Measurements from ENCODE around the gene OR6C2. TPM values are rescaled to one million over a fixed set of nuclear protein-coding genes. Genes with fewer than 3 reads are reported as not detected.

The OR6C2 gene
- total and polyA plus RNA-seq, 2 experiments from 2014 or later: not detected

- in situ Hi-C loops (cut with MboI): no loop called here
- Histone ChIP-seq H3K4me1 (ENCODE audit: insufficient read depth) (no peaks in the 10 kb centered on the region), H3K4me3 (no peak within 1 kb of the TSS), H3K9me3 (ENCODE audit: low read depth) (no peaks in the 10 kb centered on the region), H3K9me2 (ENCODE audit: insufficient read depth) (no peaks in the 10 kb centered on the region), H3K4me2 (ENCODE audit: unreplicated experiment) (no peak within 1 kb of the TSS), H2AFZ (no peak within 1 kb of the TSS), H3K27ac (no peak within 1 kb of the TSS), H3K36me3 (ENCODE audit: low read depth) (no peaks in the 10 kb centered on the region), H3K9ac (no peak within 1 kb of the TSS), H3K27me3 (replicated peaks; ENCODE audit: insufficient read depth) (no peaks in the 10 kb centered on the region), H3K79me2 (ENCODE audit: insufficient read depth) (no peaks in the 10 kb centered on the region), H4K20me1 (ENCODE audit: insufficient read depth) (no peaks in the 10 kb centered on the region), H3F3A (ENCODE audit: insufficient read depth) (no peaks in the 10 kb centered on the region)
- TF ChIP-seq EZH2phosphoT487 (IDR thresholded peaks at IDR 0.05; ENCODE audit: insufficient read depth, low read depth) (no peak), EZH2 (IDR thresholded peaks at IDR 0.05; ENCODE audit: insufficient read depth, poor library complexity, severe bottlenecking) (no peak)
- 3 to 10% methylated on average over 2 of the region's 2 CpGs for WGBS, 2 experiments (ENCODE audit: low coverage in 1 of 2, low lambda C conversion rate in 2 of 2, missing lambda C conversion rate in 2 of 2)
- DNase-seq: no peak
Observed at GRCh38 chr12:55492078-55492477, 48.2 kb downstream of the OR6C2 start, which contains the start of gene OR6C68. TSS of gene OR6C68 (plus strand) at chr12:55492378. CDS start at chr12:55492378, 0 bp downstream.

DNA sequence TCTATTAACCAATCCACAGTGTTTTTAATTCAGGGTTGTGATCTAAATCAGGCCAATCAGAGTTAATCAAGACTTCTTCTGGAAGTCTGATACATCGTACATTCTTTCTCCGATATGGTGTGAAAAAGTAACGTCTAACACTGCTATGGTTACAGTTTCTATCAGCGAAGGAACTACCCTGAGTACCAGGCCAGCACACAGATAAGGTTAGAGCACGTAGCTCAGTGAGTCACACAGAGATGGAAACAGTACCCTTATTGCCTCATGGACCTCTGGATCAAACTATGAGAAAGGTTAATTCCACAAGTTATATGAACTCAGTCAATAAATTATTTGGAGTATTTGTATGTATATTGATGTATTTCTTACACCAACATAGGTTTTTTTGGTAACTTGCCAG lies 51.6 kb downstream of the OR6C2 start:
- no peaks in the 10 kb centered on the region for H3K4me1 ChIP-seq (ENCODE audit: insufficient read depth)
- no peaks in the 10 kb centered on the region for H4K20me1 ChIP-seq (ENCODE audit: insufficient read depth)
- no peak overlapping the region for H3K4me2 ChIP-seq (ENCODE audit: unreplicated experiment)
- H3K4me3 ChIP-seq: no peak overlapping the region
- DNase-seq: no peak
- H3K36me3 ChIP-seq (ENCODE audit: low read depth): no peaks in the 10 kb centered on the region
- no peaks in the 10 kb centered on the region for H3K79me2 ChIP-seq (ENCODE audit: insufficient read depth)
- H3K27me3 ChIP-seq (replicated peaks; ENCODE audit: insufficient read depth): no peaks in the 10 kb centered on the region
- in situ Hi-C loops (cut with MboI): no loop called here
- no peaks in the 10 kb centered on the region for H3K9me3 ChIP-seq (ENCODE audit: low read depth)
- H2AFZ ChIP-seq: no peak overlapping the region
- no peak overlapping the region for H3K27ac ChIP-seq
- H3K9me2 ChIP-seq (ENCODE audit: insufficient read depth): no peaks in the 10 kb centered on the region
- TF ChIP-seq EZH2 (IDR thresholded peaks at IDR 0.05; ENCODE audit: insufficient read depth, poor library complexity, severe bottlenecking) (no peak), EZH2phosphoT487 (IDR thresholded peaks at IDR 0.05; ENCODE audit: insufficient read depth, low read depth) (no peak)
- no peak overlapping the region for H3K9ac ChIP-seq
- no peaks in the 10 kb centered on the region for H3F3A ChIP-seq (ENCODE audit: insufficient read depth)
- WGBS, 2 experiments (ENCODE audit: low coverage in 1 of 2, low lambda C conversion rate in 2 of 2, missing lambda C conversion rate in 2 of 2): 42 to 51% methylated on average over 5 of the region's 5 CpGs

- H3K27me3 ChIP-seq (replicated peaks; ENCODE audit: insufficient read depth): no peaks in the 10 kb centered on the region
- H3K27ac ChIP-seq: no peak overlapping the region
- no peak for TF ChIP-seq EZH2phosphoT487 (IDR thresholded peaks at IDR 0.05; ENCODE audit: insufficient read depth, low read depth)
- no peak for TF ChIP-seq EZH2 (IDR thresholded peaks at IDR 0.05; ENCODE audit: insufficient read depth, poor library complexity, severe bottlenecking)
- H4K20me1 ChIP-seq (ENCODE audit: insufficient read depth): no peaks in the 10 kb centered on the region
- H3K36me3 ChIP-seq (ENCODE audit: low read depth): no peaks in the 10 kb centered on the region
- no peak overlapping the region for H3K9ac ChIP-seq
- no peak overlapping the region for H3K4me3 ChIP-seq
- H3K9me3 ChIP-seq (ENCODE audit: low read depth): no peaks in the 10 kb centered on the region
- no peak overlapping the region for H3K4me2 ChIP-seq (ENCODE audit: unreplicated experiment)
- no peaks in the 10 kb centered on the region for H3K9me2 ChIP-seq (ENCODE audit: insufficient read depth)
- no peaks in the 10 kb centered on the region for H3K4me1 ChIP-seq (ENCODE audit: insufficient read depth)
- H2AFZ ChIP-seq: no peak overlapping the region
- in situ Hi-C loops (cut with MboI): no loop called here
- H3K79me2 ChIP-seq (ENCODE audit: insufficient read depth): no peaks in the 10 kb centered on the region
- H3F3A ChIP-seq (ENCODE audit: insufficient read depth): no peaks in the 10 kb centered on the region
- DNase-seq: no peak
- 4 to 9% methylated on average over 4 of the region's 4 CpGs for WGBS, 2 experiments (ENCODE audit: low coverage in 1 of 2, low lambda C conversion rate in 2 of 2, missing lambda C conversion rate in 2 of 2)
Observed at GRCh38 chr12:55499231-55499630, 55.4 kb downstream of the OR6C2 start.

DNA sequence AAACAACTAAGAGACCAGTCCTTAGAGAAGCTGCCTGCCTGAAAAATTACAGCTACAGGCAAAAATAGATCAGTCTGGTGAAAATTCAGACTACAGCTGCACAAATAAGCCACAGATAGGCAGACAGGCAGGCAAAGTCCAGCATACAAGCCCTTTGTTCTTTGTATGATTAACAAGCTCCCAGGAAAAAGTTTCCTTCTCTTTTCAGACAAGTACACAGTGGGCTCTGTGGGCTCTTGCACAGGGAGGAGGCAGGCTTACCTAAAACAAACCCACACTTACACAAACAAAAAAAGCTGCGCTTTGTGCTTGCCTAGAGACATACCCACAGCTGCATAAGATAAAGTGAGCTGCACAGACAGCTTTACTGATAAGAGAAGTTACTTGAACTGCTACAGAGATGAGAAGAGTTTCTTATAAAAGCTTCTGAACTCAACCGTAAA lies 56.0 kb downstream of the OR6C2 start:
- no peak overlapping the region for H3K4me2 ChIP-seq (ENCODE audit: unreplicated experiment)
- H3K9ac ChIP-seq: no peak overlapping the region
- H2AFZ ChIP-seq: no peak overlapping the region
- H3F3A ChIP-seq (ENCODE audit: insufficient read depth): no peaks in the 10 kb centered on the region
- in situ Hi-C loops (cut with MboI): no loop called here
- H3K36me3 ChIP-seq (ENCODE audit: low read depth): no peaks in the 10 kb centered on the region
- H3K4me3 ChIP-seq: no peak overlapping the region
- no peaks in the 10 kb centered on the region for H3K9me3 ChIP-seq (ENCODE audit: low read depth)
- no peaks in the 10 kb centered on the region for H4K20me1 ChIP-seq (ENCODE audit: insufficient read depth)
- no peaks in the 10 kb centered on the region for H3K9me2 ChIP-seq (ENCODE audit: insufficient read depth)
- DNase-seq: no peak
- no peaks in the 10 kb centered on the region for H3K4me1 ChIP-seq (ENCODE audit: insufficient read depth)
- H3K27ac ChIP-seq: no peak overlapping the region
- no peaks in the 10 kb centered on the region for H3K79me2 ChIP-seq (ENCODE audit: insufficient read depth)
- H3K27me3 ChIP-seq (replicated peaks; ENCODE audit: insufficient read depth): no peaks in the 10 kb centered on the region
- no peak for TF ChIP-seq EZH2 (IDR thresholded peaks at IDR 0.05; ENCODE audit: insufficient read depth, poor library complexity, severe bottlenecking)
- WGBS, 2 experiments (ENCODE audit: low coverage in 1 of 2, low lambda C conversion rate in 2 of 2, missing lambda C conversion rate in 2 of 2): 4 to 5% methylated on average over 2 of the region's 2 CpGs

- Histone ChIP-seq H3K27ac (no peak overlapping the region), H3K9ac (no peak overlapping the region), H4K20me1 (ENCODE audit: insufficient read depth) (no peaks in the 10 kb centered on the region), H3K79me2 (ENCODE audit: insufficient read depth) (no peaks in the 10 kb centered on the region), H3K27me3 (replicated peaks; ENCODE audit: insufficient read depth) (no peaks in the 10 kb centered on the region), H3K4me2 (ENCODE audit: unreplicated experiment) (no peak overlapping the region), H2AFZ (no peak overlapping the region), H3F3A (ENCODE audit: insufficient read depth) (no peaks in the 10 kb centered on the region), H3K36me3 (ENCODE audit: low read depth) (no peaks in the 10 kb centered on the region), H3K9me2 (ENCODE audit: insufficient read depth) (no peaks in the 10 kb centered on the region), H3K4me3 (no peak overlapping the region), H3K9me3 (ENCODE audit: low read depth) (no peaks in the 10 kb centered on the region), H3K4me1 (ENCODE audit: insufficient read depth) (no peaks in the 10 kb centered on the region)
- no peak for DNase-seq
- in situ Hi-C loops (cut with MboI): no loop called here
- TF ChIP-seq EZH2phosphoT487 (IDR thresholded peaks at IDR 0.05; ENCODE audit: insufficient read depth, low read depth): no peak
- TF ChIP-seq EZH2 (IDR thresholded peaks at IDR 0.05; ENCODE audit: insufficient read depth, poor library complexity, severe bottlenecking): no peak
- WGBS, 2 experiments (ENCODE audit: low coverage in 1 of 2, low lambda C conversion rate in 2 of 2, missing lambda C conversion rate in 2 of 2): 0 to 2% methylated on average over 2 of the region's 2 CpGs
Observed at GRCh38 chr12:55501601-55502000, 57.7 kb downstream of the OR6C2 start.

Other genes with a start within 250 kb of the OR6C2 start
- gene OR10A7, start 223.1 kb upstream of the OR6C2 start, total RNA-seq (2014; rRNA removed; shearing (Covaris generic)): not detected in 2 replicates
- gene OR10A7, start 223.1 kb upstream of the OR6C2 start, polyA plus RNA-seq (2016; fragmentation: Nextera tagmentation; extraction: Ambion mirVana): not detected in 2 replicates
- gene OR6C74, start 199.5 kb upstream of the OR6C2 start, total RNA-seq (2014; rRNA removed; shearing (Covaris generic)): not detected in 2 replicates
- not detected in 2 replicates for gene OR6C74, start 199.5 kb upstream of the OR6C2 start, polyA plus RNA-seq (2016; fragmentation: Nextera tagmentation; extraction: Ambion mirVana)
- not detected in 2 replicates for gene OR6C6, start 147.5 kb upstream of the OR6C2 start, total RNA-seq (2014; rRNA removed; shearing (Covaris generic))
- not detected in 2 replicates for gene OR6C6, start 147.5 kb upstream of the OR6C2 start, polyA plus RNA-seq (2016; fragmentation: Nextera tagmentation; extraction: Ambion mirVana)
- not detected in 2 replicates for gene OR6C1, start 129.7 kb upstream of the OR6C2 start, total RNA-seq (2014; rRNA removed; shearing (Covaris generic))
- gene OR6C1, start 129.7 kb upstream of the OR6C2 start, polyA plus RNA-seq (2016; fragmentation: Nextera tagmentation; extraction: Ambion mirVana): not detected in 2 replicates
- gene OR6C3, start 113.3 kb upstream of the OR6C2 start, total RNA-seq (2014; rRNA removed; shearing (Covaris generic)): not detected in 2 replicates
- not detected in 2 replicates for gene OR6C3, start 113.3 kb upstream of the OR6C2 start, polyA plus RNA-seq (2016; fragmentation: Nextera tagmentation; extraction: Ambion mirVana)
- not detected in 2 replicates for gene OR6C75, start 81.1 kb upstream of the OR6C2 start, total RNA-seq (2014; rRNA removed; shearing (Covaris generic))
- not detected in 2 replicates for gene OR6C75, start 81.1 kb upstream of the OR6C2 start, polyA plus RNA-seq (2016; fragmentation: Nextera tagmentation; extraction: Ambion mirVana)
- not detected in 2 replicates for gene OR6C65, start 43.5 kb upstream of the OR6C2 start, total RNA-seq (2014; rRNA removed; shearing (Covaris generic))
- not detected in 2 replicates for gene OR6C65, start 43.5 kb upstream of the OR6C2 start, polyA plus RNA-seq (2016; fragmentation: Nextera tagmentation; extraction: Ambion mirVana)
- not detected in 2 replicates for gene OR6C76, start 17.8 kb upstream of the OR6C2 start, total RNA-seq (2014; rRNA removed; shearing (Covaris generic))
- not detected in 2 replicates for gene OR6C76, start 17.8 kb upstream of the OR6C2 start, polyA plus RNA-seq (2016; fragmentation: Nextera tagmentation; extraction: Ambion mirVana)
- gene OR6C70, start 26.1 kb downstream of the OR6C2 start, total RNA-seq (2014; rRNA removed; shearing (Covaris generic)): not detected in 2 replicates
- not detected in 2 replicates for gene OR6C70, start 26.1 kb downstream of the OR6C2 start, polyA plus RNA-seq (2016; fragmentation: Nextera tagmentation; extraction: Ambion mirVana)
- gene OR6C68, start 48.3 kb downstream of the OR6C2 start, total RNA-seq (2014; rRNA removed; shearing (Covaris generic)): not detected in 2 replicates
- not detected in 2 replicates for gene OR6C68, start 48.3 kb downstream of the OR6C2 start, polyA plus RNA-seq (2016; fragmentation: Nextera tagmentation; extraction: Ambion mirVana)
- gene OR6C4, start 105.5 kb downstream of the OR6C2 start, total RNA-seq (2014; rRNA removed; shearing (Covaris generic)): not detected in 2 replicates
- not detected in 2 replicates for gene OR6C4, start 105.5 kb downstream of the OR6C2 start, polyA plus RNA-seq (2016; fragmentation: Nextera tagmentation; extraction: Ambion mirVana)
- not detected in 2 replicates for gene OR2AP1, start 128.4 kb downstream of the OR6C2 start, total RNA-seq (2014; rRNA removed; shearing (Covaris generic))
- gene OR2AP1, start 128.4 kb downstream of the OR6C2 start, polyA plus RNA-seq (2016; fragmentation: Nextera tagmentation; extraction: Ambion mirVana): not detected in 2 replicates
- not detected in 2 replicates for gene OR10P1, start 192.8 kb downstream of the OR6C2 start, total RNA-seq (2014; rRNA removed; shearing (Covaris generic))
- gene OR10P1, start 192.8 kb downstream of the OR6C2 start, polyA plus RNA-seq (2016; fragmentation: Nextera tagmentation; extraction: Ambion mirVana): not detected in 2 replicates

Measured in GM23248 (cell line).